Measurements from ENCODE around the gene TFF2.

The TFF2 gene

GRCh38 chr21:42384156-42384945 lies 33.6 kb upstream of the TFF2 start:
- no peak for DNase-seq (ENCODE audit: low read depth in 2 of 2)

DNA sequence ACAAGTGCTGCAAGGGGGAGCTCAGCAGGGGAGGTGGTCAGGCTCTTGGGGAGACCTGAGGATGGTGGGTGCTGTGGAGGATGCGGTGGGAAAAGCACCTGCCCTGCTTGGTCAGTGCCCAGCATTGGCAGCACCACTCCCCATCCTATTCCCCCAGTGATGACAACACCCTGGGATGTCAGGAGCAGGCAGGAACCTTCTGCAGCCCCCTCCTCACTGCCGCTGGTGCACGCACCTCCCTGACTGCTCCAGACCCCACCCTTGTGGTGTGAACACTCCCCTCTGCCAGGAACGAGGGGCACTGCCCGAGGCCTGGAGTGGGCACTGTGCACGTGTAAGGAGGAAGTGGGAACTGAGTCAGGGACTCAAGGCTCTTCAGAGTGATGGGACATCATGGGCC lies 32.5 kb upstream of the TFF2 start:
- no peak for DNase-seq (ENCODE audit: low read depth in 2 of 2)

DNA sequence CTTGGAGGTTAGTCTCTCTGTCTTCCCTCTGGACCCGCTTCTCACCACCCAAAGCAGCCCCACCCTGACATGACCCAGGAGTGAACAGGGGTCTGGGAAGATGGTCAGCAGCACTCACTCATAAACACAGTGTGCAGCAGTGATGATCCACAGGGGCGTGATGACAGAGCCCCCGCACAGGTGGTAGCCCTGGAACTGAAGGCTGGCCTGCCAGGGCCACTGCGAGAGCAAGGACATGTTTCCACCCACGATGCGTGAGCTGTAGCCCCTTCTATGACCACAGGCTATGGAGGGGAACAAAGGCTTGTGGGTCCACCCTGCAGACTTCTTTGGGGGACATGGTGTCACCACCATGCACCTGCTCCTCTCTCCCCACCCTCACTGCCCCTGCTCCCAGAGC lies 32.1 kb upstream of the TFF2 start:
- no peak for DNase-seq (ENCODE audit: low read depth in 2 of 2)

DNA sequence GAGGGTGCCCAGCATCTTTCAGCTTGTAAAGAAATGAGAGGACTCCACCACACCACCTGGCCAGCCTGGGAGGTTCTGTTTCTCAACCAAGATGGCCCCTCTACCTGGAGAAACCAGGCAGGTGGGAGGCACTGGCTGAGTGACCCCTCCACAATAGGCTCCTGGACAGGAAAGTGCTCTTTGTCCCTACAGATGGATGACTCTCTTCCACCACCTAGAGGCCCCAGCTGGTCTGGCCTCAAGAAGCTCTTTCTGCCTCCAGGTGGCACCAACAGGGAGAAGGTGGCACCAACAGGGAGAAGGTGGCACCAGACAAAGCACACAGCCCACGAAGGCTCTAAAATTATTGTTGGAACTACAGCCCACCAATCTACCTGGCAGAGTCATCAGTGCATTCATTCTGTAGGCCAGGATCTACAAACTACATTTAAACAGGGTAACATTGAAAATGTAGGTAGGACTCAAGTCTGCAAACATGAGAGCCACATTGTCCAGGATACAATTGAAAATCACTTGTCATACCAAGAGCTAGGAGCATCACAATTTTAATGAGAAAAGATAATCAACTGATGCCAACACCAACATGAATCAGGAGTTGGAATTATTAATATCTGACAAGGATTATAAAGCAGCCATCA lies 30.7 kb upstream of the TFF2 start:
- no peak for DNase-seq (ENCODE audit: low read depth in 2 of 2)

DNA sequence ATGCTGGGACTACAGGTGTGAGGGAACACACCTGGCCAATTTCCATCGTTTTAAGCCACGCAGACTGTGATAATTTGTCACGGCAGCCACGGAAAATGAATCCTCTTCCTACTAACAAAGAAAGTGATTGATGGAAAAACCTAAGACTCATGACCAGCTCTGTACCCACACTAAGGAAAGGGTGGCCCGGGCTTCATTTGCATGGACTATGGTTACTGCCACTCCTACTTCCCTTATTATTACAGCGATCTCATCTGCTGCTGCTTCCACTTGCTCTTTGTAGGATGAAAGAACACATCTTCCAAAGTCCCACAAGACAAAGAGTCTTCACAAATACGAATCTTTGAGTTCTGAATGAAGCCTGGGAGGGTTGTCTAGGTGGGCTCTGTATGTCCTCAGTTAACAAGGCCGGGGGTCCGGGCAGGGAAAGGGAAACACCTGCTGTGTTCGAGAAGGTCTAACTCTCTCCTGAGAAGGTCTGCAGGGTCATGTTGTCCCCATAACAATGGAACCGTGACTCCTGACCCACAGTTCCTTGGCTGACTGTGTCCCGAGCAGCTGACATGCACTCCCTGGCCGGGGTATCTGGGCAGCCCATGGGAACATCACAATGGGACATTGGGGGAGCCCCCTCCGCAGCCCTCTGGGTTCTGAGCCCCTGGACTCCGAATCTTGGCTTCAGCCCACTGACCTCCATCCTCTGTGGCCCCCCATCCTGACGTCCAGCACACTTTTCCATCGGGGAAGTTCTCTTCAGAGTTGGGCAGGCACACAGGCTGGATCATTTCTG lies 28.8 kb upstream of the TFF2 start:
- no peak for DNase-seq (ENCODE audit: low read depth in 2 of 2)

DNA sequence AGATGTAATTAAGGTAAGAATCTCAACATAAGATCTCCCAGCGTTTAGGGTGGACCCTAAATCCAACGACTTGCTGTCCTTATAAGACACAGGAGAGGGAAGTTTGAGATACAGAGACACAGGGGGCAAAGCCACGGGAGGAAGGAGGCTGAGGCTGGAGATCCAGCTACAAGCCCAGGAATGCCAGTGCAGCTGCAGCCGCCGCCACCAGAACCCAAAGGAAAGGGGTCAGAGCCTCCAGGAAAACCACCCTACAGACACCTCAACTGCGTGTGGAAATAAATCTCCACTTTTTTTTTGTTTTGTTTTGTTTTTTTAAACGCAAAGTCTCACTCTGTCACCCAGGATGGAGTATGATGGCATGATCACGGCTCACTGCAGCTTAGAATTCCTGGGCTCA lies 27.6 kb upstream of the TFF2 start:
- no peak for DNase-seq (ENCODE audit: low read depth in 2 of 2)

DNA sequence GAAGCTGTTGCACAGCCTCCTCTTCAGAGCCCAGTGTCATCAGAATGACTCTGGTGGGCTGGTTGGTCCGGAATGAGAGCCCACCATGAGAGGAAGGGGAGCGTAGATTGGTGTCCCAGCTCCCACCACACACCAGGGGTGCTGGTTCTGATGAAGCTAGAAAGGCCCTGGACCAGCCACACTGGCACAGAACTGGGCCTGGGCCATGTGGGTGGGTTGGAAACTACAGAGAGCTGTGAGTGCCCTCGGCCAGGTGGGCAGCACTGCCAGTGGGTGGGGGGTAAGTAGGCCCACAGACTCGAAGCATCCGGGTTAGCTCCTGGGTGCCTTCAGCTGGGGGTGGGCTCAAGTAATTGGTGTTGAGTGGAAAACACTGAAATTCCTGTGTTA lies 27.2 kb upstream of the TFF2 start:
- DNase-seq (ENCODE audit: low read depth in 2 of 2): no peak

GRCh38 chr21:42377211-42377950 lies 26.6 kb upstream of the TFF2 start:
- no peak for DNase-seq (ENCODE audit: low read depth in 2 of 2)

GRCh38 chr21:42376338-42376982 lies 25.7 kb upstream of the TFF2 start:
- DNase-seq (ENCODE audit: low read depth in 2 of 2): no peak

DNA sequence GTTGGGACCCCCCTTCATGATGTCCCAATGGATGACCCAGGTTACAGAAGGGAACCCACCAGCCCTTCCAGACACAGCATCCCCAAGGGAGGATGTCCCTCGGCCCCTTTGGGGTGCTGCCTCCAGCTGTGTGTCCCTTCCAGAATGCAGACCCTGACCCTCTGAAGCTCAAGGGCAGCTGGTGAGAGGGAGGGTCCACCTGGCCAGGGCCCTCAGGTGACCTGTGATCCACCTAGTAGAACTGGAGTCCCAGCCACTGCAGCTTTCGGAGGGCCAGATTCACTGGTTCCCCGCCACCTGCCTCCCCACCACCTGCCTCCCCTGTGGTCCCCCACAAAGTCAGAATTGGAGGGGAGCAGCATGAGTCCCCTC lies 25.2 kb upstream of the TFF2 start:
- no peak for DNase-seq (ENCODE audit: low read depth in 2 of 2)

- no peak for DNase-seq (ENCODE audit: low read depth in 2 of 2)
These were observed 24.7 kb upstream of the TFF2 start for GRCh38 chr21:42375506-42375905.

DNA sequence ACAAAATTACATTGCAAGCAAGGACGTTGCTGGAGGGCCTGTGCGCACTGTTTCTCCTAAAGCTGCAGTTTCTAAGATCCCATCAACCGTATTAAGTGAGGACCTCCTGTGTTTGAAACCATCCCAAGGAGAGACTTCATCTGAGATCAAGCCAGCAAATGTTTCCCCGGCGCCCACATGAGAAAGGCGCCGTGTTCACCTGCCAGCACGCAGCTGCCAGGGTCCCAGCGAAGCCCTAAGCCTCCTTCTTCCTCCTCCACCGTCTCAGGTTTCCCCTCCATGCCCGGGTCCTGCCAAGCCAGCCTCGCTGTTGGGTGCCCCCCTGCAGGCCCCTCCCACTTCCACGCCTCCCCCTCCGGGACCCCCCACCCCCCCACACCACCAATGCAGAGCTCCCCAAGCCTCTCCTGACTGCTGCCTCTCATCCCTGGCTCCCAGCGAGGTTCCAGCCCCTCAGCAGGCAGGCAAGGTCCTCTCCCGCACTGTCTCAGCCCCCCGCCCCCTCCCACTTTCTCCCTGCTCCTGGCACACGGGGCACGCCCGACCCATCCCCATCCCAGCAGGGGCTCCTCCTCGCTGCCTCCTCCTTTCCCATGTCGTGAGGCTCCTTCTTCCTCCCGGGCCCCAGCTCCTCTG lies 24.2 kb upstream of the TFF2 start:
- no peak for DNase-seq (ENCODE audit: low read depth in 2 of 2)

GRCh38 chr21:42374457-42374856 lies 23.7 kb upstream of the TFF2 start:
- DNase-seq (ENCODE audit: low read depth in 2 of 2): no peak

DNA sequence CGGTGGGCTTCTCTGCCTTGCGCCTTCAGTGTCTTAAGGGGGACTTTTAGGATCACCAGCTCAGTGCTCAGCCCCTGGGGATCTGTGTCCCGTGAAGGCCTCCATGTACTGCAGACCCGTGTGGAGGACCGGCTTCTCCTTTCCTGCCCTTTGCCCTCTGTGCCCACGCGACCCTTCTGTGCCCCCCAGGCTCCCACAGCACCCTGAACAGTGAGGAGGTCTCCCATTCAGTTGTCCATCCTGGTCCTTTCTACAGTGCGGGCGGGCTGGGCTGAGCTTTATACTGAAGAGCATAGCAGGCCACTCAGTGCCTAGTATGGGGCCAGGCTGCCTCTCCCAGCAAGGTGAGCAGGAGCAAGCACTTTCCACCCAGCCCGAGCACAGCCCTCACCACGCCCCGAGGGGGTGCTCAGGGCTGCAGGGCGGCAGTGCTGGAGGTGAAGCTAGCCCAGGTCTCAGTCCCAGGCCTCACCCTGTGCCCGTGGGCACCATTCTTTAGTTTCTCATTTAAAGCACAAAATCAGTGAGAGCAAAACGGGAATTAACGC lies 23.2 kb upstream of the TFF2 start:
- no peak for DNase-seq (ENCODE audit: low read depth in 2 of 2)

DNA sequence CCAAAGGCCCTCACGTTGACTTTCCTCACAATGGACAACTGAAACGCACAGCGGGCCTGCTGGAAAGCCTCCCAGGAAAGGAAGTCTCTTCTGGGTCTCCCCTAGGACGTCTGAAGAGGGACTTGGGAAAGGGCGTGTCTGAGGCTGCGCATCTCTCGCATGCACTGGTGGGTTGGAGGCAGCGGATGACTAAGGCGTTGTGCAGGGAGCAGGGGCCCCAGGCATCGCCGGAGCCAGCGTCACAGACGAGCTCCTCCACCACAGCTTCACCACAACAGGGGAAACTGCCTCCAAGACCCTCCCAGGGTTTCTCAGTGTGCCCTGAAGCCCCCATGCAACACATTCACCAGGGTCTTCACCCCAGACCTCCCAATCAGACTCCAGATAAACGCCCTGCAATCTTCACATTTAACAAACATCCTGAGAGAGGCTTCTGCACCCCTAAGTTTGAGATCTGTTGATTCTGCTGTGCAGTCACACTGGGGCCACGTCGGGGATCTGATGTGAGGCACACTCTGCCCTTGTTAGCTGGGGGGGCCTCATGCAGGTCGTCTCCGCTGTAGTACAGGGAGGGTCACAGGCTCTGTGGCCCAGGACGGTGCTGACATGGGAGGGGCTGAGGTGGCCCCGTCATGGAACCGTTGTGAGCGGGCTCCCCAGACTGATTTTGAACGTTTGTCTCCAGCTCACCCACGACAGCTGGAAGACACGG lies 22.6 kb upstream of the TFF2 start:
- peak; percentile 37 to 47 for DNase-seq (ENCODE audit: low read depth in 2 of 2)

DNA sequence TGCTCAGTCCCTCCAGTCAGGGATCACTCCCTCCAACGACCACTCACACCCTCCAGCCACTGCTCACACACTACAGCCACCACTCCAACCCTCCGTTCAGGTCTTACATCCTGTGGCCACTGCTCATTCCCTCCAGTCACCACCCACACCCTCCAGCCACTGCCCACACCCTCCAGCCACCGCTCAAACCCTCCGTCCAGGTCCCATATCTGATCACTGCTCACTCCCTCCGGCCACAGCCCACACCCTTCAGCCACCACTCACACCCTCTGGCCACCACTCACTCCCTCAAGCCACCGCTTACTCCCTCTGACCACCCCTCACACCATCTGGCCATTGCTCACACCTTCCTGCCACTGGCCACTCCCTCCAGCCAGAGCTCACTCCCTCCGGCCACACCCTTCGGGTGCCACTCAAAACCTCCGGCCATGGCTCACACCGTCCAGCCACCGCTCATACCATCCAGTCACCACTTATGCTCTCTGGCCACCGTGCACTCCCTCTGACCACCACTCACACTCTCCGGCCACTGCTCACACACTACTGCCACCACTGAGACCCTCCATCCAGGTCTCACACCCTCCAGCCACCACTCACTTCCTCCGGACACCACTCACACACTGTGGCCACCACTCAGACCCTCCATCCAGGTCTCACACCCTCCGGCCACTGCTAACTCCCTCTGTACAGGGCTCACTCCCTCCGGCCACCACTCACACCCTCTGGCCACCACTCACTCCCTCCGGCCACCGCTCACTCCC lies 20.3 kb upstream of the TFF2 start:
- DNase-seq (ENCODE audit: low read depth in 2 of 2): no peak

GRCh38 chr21:42369821-42370220 lies 19.0 kb upstream of the TFF2 start:
- DNase-seq (ENCODE audit: low read depth in 2 of 2): no peak

- DNase-seq (ENCODE audit: low read depth in 2 of 2): no peak
These were observed 16.8 kb upstream of the TFF2 start for GRCh38 chr21:42367367-42368165.

All from stimulated activated CD8-positive, alpha-beta memory T cell treated with anti-CD3 and anti-CD28 coated beads, Interleukin-2, amount 100 ng/mL, for 48 hours (primary cell).